Measurements from ENCODE around the gene SARS1.
A peak's percentile ranks its signal among the peaks of the same experiment; 100 is the strongest.
"Not testable (repeated sequence)": the region's sequence is repeated elsewhere in the genome, so short reads cannot be mapped to it uniquely, and the experiment has no call there.

SARS1 gene

DNA sequence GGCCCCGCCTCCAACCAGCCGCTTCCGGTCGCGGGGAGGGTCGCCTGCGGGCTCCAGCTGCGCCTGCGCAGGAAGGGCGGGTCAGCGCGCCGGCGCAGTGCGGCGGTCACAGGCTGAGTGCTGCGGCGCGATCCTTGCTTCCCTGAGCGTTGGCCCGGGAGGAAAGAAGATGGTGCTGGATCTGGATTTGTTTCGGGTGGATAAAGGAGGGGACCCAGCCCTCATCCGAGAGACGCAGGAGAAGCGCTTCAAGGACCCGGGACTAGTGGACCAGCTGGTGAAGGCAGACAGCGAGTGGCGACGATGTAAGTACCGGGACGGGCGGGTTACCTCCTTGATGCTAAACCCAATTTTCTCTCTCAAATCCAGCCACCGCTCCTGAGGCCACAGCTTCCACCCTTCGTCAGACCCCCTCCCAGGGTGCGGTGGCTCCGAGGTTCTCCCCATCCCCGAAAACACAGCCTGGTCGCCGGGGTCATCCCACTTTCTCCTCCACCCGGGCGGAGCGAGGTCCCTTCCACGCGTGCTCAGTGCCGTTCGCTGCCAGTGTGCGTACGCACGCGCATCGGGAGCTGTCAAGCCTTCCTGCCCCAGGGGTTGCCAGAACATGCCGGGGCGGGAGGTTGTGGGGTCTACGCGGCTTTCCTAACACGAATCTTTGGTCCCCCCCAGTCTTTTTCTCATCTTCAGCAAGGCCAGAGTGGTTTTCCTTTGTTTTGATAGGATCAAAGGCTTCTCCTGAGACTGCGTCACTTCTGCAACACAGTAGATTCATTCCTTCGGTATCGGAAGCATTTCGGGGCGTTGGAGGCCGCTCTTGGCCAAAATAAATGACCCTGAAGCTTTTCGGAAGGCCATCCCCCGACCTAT, at the start of gene SARS1:
Gene SARS1, plus strand, starts transcription at position 95 of the 870 bp plus-strand sequence. Its CDS starts 75 bp downstream, at position 170.
- peak in 57 of 58 donors; percentile 63 to 92 (median 84) for DNase-seq

- DNase-seq, result no peak
These were observed 49.2 kb upstream of the SARS1 start for GRCh38 chr1:109164538-109164937.

- DNase-seq, result peak in 4 of 58 donors; percentile 5 to 30 (median 12)
These were observed 46.7 kb upstream of the SARS1 start for GRCh38 chr1:109167001-109167506.

GRCh38 chr1:109170035-109170764, 43.5 kb upstream of the SARS1 start:
- DNase-seq, result no peak

GRCh38 chr1:109171646-109172045, 42.1 kb upstream of the SARS1 start:
- DNase-seq, result no peak

DNA sequence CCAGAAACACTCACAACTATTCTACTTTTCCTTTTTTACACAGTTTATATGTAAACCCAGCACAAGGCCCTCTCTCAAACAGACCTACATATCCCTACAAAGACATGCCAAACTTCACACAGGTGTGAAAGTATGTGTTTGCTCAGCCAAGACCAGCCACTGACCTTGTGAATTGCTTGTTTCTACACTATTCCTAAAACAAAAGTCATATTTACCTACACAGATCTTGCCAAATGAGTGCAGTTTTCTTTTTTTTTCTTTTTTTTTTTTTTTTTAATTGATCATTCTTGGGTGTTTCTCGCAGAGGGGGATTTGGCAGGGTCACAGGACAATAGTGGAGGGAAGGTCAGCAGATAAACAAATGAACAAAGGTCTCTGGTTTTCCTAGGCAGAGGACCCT, 37.4 kb upstream of the SARS1 start:
- not testable (repeated sequence) for DNase-seq

DNA sequence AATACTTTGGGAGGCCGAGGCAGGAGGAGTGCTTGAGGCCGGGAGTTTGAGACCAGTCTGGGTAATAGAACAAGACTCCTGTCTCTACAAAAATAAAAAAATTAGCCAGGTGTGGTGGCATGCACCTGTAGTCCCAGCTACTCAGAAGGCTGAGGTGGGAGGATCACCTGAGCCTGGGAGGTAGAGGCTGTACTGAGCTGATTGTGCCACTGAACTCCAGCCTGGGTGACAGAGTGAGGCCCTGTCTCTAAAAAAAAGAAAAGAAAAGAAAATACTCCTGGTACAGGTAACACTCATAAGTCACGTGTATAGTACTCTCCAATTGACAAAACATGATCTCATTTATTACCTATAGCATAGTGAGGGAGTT, 33.0 kb upstream of the SARS1 start:
- not testable (repeated sequence) for DNase-seq

GRCh38 chr1:109181085-109181806, 32.5 kb upstream of the SARS1 start:
- no peak for DNase-seq

- no peak for DNase-seq
These were observed 31.9 kb upstream of the SARS1 start for GRCh38 chr1:109181807-109182163.

DNA sequence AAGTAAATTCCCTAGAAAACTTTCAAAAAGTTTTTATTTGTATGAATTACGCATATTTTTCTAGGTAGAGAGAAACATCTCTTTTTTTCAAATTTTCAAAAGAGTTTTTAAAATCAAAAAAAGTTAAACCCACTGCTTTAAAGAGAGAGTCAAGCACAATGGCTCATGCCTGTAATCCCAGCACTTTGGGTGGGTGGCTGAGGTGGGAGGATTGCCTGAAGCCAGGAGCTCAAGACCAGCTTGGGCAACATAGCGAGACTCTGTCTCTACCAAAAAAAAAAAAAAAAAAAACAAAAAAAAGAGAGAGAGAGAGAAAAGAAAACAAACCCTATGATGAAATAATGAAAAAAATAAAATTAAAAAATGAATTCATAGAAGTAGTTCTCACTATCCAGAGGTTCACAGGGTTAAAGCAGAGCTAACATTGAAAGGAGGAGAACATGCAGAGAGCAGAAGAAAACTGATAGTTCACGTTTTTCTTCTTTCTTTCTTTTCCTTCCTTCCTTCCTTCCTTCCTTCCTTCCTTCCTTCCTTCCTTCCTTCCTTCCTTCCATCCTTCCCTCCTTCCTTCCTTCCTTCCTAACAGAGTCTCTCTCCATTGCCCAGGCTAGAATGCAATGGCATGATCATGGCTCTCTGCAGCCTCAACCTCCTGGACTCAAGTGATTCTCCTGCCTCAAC, 30.5 kb upstream of the SARS1 start:
- no peak for DNase-seq

- no peak for DNase-seq
These were observed 29.0 kb upstream of the SARS1 start for GRCh38 chr1:109184687-109185086.

DNA sequence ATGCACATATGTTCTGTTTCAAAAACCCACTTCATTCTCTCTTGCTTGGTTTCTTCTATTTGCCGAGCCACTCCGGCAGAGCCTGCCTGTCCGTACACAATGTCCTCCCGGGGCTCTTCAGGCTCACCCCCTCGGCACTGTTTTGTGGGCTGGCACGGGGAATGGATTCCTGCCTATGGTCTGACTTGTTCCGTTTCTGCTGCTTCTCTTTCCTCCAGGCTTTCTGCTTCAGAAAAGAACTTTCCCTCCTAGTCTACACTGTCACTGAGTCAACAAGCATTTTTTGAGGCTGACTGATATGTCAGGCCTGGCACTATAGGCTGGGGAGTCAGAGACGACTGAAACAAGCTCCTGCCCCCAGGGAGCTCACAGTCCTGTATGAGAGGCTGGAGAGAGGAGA, 28.4 kb upstream of the SARS1 start:
- peak in 1 of 58 donors; percentile 21 for DNase-seq

- DNase-seq, result peak in 28 of 58 donors; percentile 7 to 75 (median 26)
These were observed 27.6 kb upstream of the SARS1 start for GRCh38 chr1:109185990-109186732.

DNA sequence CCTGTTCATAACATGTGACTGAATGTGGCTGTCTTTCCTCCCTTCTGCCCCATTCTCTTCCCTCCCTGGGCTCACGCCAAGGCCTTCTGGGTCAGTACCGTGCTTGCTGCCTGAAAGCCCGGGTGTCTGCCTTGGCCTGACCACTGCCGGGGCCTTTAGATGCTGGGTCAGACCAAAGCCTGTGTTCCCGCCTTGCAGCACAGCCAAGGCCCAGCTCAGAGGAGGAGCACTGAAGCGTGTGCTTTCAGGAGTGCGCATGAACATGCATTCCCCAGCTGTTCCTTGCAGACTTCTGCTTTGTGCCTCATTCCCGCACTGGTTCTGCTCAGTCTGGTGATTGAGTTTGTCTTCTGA, 27.0 kb upstream of the SARS1 start:
- peak in 36 of 58 donors; percentile 3 to 79 (median 36) for DNase-seq

DNA sequence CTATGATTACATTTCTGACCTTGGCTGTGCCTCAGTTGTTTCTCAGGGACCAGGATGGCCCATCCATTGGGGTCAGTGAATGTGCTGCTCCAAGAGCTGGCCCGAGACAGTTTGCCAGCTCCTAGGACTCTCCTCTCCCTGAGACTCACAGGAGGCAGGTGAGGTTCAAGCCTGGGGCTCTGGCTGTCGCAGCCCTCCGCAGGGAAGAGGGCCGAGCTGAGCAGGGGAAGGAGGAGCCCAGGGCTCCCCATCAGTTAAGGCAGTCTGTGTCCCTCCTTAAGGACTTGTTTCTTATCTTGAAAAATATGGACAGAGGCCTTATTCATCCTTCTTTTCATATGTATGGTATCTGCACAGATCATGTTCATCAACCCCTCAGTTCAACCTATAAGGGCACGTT, 26.6 kb upstream of the SARS1 start:
- DNase-seq, result no peak

GRCh38 chr1:109188200-109188599, 25.5 kb upstream of the SARS1 start:
- DNase-seq, result no peak

- no peak for DNase-seq
These were observed 24.9 kb upstream of the SARS1 start for GRCh38 chr1:109188781-109189180.

DNA sequence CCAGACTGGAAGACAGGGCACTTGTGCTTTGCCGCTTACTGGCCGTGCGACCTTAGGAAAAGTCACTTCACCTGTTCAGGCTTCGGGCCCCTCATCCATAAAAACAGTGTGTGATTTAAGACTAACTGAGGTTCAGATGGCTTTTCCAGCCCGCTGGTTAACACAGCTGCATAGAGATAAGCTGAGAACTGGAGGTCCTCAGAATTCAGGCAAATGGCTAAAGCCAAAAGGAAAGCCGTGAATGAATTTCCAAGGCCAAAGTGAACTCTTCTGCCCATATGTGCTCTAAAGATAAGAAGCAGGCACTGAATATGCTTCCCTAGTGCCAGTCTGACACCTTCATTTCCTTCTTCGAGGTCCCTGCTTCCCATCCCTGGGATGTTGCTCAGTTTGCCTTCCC, 23.5 kb upstream of the SARS1 start:
- DNase-seq, result no peak

DNA sequence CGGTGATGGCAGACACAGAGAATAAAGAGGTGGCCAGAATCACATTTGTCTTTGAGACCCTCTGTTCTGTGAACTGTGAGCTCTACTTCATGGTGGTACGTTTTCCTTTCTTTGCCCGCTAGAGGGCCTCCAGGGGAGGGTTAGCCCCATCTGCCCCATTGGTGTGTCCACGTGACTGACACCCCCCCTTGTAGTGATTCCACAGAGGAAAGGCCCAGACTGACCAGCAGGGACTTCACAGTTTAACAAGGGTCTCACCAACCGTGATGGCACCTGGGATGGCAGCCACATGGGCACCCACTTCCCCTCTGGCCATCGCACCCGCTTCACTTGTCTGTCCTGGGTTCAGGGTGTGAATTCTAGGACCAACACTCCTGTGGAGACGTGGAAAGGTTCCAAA, 22.3 kb upstream of the SARS1 start:
- no peak for DNase-seq

- DNase-seq, result no peak
These were observed 21.8 kb upstream of the SARS1 start for GRCh38 chr1:109191891-109192290.
